Brain microvascular endothelial cell (primary cell): ENCODE results near the gene PSMG4.

Experiments used
- DNase-seq: peaks from one replicate; pipeline ENCODE4 v3.0.0-alpha.2; 2020
- H3K27ac ChIP-seq: fragments of 250-450 bp; sonication (Bioruptor Pico); 2 replicates; pipeline ENCODE4 v1.5.1; 2020; ENCODE audit warnings: mild to moderate bottlenecking, moderate library complexity
- H3K27me3 ChIP-seq: fragments of 250-450 bp; sonication (Bioruptor Pico); replicated peaks from 2 replicates; pipeline ENCODE4 v1.5.1; 2020; ENCODE audit warnings: mild to moderate bottlenecking
- H3K36me3 ChIP-seq: fragments of 250-450 bp; sonication (Bioruptor Pico); replicated peaks from 2 replicates; pipeline ENCODE4 v1.5.1; 2020; ENCODE audit warnings: mild to moderate bottlenecking
- H3K4me3 ChIP-seq: 2 replicates; pipeline ENCODE4 v1.5.1; 2011; ENCODE audit warnings: low read depth, mild to moderate bottlenecking, control low read depth, low read length, moderate library complexity
- in situ Hi-C: cut with HindIII; loops from 2 replicates; pipeline ENCODE4 v1.10.0; 2017; ENCODE audit warnings: low sequenced_read_pairs, low pct_ligation_motif_present
- TF ChIP-seq, protein P1 (sequence below): IDR thresholded peaks from 2 replicates; pipeline ENCODE4 v1.5.1; 2011; ENCODE audit warnings: low read depth, mild to moderate bottlenecking, moderate library complexity, low read length, control low read depth, inconsistent platforms; ENCODE audit errors: missing control alignments

Gene PSMG4, protein sequence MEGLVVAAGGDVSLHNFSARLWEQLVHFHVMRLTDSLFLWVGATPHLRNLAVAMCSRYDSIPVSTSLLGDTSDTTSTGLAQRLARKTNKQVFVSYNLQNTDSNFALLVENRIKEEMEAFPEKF

DNA sequence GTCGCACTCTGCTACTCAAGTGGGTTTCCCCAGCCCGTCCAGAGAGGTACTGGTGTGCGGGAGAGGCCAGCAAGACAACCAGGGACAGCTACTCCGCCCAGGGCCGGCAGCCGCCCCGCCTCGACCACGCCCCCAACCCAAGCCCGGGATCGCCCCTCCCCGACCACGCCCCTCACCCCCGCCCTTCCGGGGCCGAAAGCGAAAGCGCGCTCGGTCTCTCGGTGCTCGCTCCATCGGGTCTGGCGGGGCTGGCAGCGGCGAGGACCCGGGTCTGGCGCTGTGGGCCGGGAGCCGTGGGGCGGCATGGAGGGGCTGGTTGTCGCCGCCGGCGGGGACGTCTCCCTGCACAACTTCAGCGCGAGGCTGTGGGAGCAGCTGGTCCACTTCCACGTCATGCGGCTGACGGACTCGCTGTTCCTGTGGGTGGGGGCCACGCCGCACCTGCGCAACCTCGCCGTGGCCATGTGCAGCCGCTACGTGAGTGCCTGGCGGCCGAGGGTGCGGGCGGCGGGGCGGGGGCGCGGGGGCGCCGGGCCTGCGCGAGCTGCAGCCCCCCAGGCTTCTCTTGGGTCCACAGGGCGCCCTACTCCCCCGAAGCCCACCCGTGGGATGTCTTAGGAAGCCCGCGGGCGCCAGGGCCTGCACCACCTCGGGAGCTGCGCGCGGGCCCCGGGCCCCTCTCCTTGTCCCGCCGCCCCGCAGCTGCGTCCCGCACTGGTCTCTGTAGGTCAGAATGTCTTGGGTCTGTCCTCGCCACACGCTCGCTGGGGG lies at the start of gene PSMG4:
TSS of gene PSMG4 (plus strand) at position 228 of the 771 bp plus-strand sequence. CDS start at position 304, 76 bp downstream.
- in situ Hi-C loops = no loop called here

DNA sequence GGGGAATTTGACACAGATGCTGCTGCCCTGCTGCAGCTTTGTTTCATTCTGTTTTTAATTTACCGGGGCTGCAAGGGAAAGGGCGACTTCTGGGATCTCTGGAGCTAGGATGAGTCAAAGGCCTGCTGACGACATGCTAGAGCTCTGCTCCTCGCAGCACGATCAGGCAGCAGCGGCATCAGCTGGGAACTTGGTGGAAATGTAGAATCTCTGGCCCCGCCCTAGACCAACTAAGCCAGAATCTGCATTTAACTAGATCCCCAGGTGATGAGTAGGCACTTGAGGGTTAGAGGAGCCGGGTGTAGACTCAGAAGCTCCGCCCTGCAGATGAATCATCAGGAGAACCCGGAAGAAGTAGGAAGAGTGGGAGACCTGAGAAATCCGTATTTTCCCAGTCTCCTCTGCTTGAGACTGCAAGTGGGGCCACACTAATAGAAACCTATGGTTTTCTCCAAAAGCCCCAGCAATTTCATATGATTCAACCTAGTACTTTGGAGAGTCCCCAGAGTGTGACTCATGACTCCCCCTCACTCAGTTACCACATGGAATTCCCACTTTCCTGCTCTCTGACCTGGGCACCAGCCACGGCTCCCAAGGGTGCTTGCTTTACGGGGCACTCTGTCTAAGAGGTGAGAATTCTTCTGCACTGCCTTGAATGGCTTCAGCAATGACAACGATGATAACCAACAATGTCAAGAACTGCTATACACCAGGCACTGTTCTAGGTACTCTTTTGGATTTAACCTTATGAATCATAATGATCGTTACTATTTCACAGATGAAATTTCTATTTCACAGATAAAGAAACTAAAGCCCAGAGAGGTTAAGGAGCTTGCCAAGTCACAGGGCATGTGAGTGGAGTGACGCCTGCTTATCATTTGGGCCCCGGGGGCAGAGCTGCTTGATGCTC lies 49.4 kb upstream of the PSMG4 start:
- peak; percentile 98 for DNase-seq
- TF ChIP-seq, protein P1, sequence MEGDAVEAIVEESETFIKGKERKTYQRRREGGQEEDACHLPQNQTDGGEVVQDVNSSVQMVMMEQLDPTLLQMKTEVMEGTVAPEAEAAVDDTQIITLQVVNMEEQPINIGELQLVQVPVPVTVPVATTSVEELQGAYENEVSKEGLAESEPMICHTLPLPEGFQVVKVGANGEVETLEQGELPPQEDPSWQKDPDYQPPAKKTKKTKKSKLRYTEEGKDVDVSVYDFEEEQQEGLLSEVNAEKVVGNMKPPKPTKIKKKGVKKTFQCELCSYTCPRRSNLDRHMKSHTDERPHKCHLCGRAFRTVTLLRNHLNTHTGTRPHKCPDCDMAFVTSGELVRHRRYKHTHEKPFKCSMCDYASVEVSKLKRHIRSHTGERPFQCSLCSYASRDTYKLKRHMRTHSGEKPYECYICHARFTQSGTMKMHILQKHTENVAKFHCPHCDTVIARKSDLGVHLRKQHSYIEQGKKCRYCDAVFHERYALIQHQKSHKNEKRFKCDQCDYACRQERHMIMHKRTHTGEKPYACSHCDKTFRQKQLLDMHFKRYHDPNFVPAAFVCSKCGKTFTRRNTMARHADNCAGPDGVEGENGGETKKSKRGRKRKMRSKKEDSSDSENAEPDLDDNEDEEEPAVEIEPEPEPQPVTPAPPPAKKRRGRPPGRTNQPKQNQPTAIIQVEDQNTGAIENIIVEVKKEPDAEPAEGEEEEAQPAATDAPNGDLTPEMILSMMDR = peak; percentile 45
- in situ Hi-C loops = no loop called here
- no peaks in the 10 kb centered on the region for H3K27me3 ChIP-seq
- H3K36me3 ChIP-seq = no peaks in the 10 kb centered on the region
- peak overlapping the region; percentile 93 for H3K27ac ChIP-seq
- H3K4me3 ChIP-seq = peak overlapping the region; percentile 18

More for the DNA sequence above, at the start of gene PSMG4:
- TF ChIP-seq, protein P1 = no peak
- peak within 1 kb of the TSS; percentile 54 for H3K27ac ChIP-seq
- peak within 1 kb of the TSS; percentile 94 for H3K4me3 ChIP-seq
- H3K27me3 ChIP-seq = no peaks in the 10 kb centered on the region
- peaks cover 7% of the 10 kb centered on the region for H3K36me3 ChIP-seq
- peak; percentile 86 for DNase-seq

DNA sequence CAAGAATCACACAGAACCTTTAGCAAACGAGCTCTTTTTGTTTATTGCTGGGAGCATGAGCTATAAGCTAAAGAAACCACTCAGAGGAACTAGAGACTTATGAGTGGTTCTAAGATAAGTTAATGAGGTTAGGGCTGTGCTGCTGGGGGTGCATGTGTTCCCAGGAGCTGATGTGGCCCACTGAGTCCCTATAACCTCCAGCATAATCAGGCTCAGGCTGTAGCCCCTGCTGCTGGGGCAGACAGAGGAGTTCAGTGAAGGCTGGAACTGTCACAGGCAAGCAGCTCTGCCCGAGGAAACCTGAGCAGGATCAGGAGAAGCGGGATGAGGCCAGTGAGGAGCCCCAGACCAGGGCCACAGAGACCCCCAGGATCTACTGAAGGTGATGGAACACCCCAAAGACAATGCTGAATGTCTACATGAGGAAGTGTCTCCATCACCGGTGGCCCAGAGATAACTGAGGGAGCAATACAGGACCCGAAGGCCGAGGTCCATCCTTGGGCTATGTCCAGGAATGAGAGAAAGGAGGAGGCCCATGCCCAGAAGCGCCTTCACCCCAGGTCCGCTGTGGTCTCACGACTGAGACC lies 48.6 kb upstream of the PSMG4 start:
- Histone ChIP-seq H3K27me3 (no peaks in the 10 kb centered on the region), H3K27ac (peak overlapping the region; percentile 93)

DNA sequence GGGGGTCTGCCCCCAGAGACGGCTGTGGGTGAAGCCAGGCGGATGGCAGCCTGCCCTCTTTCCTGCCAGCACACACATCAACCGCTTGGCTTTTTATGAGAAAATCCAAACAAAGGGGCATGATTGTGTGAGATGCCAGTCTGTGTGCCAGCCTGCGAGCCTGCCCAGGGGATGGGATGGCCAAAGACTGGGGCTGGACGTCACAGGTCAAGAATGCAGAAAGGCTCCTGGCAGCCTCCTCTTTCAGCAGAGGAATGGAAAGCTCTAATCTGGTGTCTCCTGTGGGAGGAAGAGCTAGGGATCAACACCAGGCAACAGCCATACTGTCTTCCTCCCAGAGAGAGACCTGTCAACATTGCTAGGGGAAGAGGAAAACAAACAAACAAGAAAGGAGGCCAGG lies 47.1 kb upstream of the PSMG4 start:
- DNase-seq = no peak
- Histone ChIP-seq H3K36me3 (no peaks in the 10 kb centered on the region), H3K27me3 (no peaks in the 10 kb centered on the region), H3K27ac (no peak overlapping the region), H3K4me3 (no peak overlapping the region)
- TF ChIP-seq, protein P1 = no peak
- in situ Hi-C loops = no loop called here

More for the DNA sequence above, 48.6 kb upstream of the PSMG4 start:
- in situ Hi-C loops = no loop called here
- Histone ChIP-seq H3K36me3 (no peaks in the 10 kb centered on the region), H3K4me3 (no peak overlapping the region)
- TF ChIP-seq, protein P1 = no peak
- no peak for DNase-seq

DNA sequence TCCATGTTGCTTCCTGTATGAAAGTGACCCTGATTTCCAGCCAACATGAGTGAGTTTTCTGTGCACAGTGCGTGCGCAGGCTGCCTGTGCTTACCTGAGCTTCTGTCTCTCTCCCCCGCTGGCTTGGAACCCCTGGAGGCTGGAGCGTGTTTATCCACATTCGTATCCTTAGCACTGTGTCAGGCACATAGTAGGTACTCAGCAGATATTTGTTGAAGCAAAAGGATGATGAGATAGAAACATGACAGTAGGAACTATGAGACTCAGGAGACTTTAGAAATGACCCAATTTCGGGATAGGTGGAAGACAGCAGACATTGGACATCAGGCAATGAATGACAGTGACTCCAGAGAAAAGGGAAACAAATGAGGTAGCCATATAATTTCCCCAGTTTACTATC lies 46.5 kb upstream of the PSMG4 start:
- no peak overlapping the region for H3K27ac ChIP-seq
- in situ Hi-C loops = no loop called here
- H3K4me3 ChIP-seq = no peak overlapping the region
- H3K36me3 ChIP-seq = no peaks in the 10 kb centered on the region
- no peak for DNase-seq
- TF ChIP-seq, protein P1 = no peak
- no peaks in the 10 kb centered on the region for H3K27me3 ChIP-seq
